ENCODE results near the gene GNAO1.

GRCh38 chr16:56265746-56266145, 74.5 kb downstream of the GNAO1 start:
- no peak for TF ChIP-seq CREB5 (CRISPR knock-in tag; IDR thresholded peaks at IDR 0.05; ENCODE audit: low read depth)
- no peak for TF ChIP-seq OSR1 (CRISPR knock-in tag; IDR thresholded peaks at IDR 0.05)
- no peak for TF ChIP-seq ZFP3 (CRISPR knock-in tag; IDR thresholded peaks at IDR 0.05)
- no peak for TF ChIP-seq SNAI2 (CRISPR knock-in tag; IDR thresholded peaks at IDR 0.05)
